Measurements from ENCODE around the gene BNIP1.

Gene BNIP1

DNA sequence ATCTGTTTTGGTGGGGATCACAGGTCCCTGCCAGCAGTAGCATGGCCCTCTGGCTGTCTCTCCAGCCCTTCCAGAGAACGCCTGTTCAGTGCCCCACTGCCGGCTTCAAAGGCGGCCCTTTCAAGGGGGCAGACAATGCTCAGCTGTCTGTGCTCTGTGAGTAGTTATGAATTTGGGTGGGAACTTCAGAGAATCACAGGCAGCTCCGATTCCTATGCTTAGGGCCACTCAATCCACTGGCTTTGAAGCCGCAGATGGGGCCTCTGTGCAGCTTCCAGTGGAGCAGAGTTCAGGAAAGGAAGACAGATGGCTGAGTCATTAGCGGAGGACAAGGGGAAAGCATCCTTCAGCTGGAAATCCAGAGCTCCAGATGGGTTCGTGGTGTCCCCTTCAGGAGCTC lies 48.2 kb downstream of the BNIP1 start:
- Histone ChIP-seq H3K4me3 (ENCODE audit: insufficient read depth in 1 of 2, low read depth in 1 of 2, low read length in 2 of 2) (no peak overlapping the region), H4K91ac (ENCODE audit: low read length) (no peak overlapping the region), H2BK15ac (ENCODE audit: low read depth, poor library complexity, severe bottlenecking) (no peak overlapping the region), H2AFZ (ENCODE audit: low read depth, low read length) (no peak overlapping the region), H4K8ac (ENCODE audit: low read length) (no peak overlapping the region), H3K14ac (ENCODE audit: low read length in 2 of 2) (no peak overlapping the region), H2BK5ac (ENCODE audit: low read depth, low read length, poor library complexity, severe bottlenecking) (no peak overlapping the region), H3K4ac (ENCODE audit: low read depth in 1 of 2, low read length in 2 of 2) (no peak overlapping the region), H3K36me3 (ENCODE audit: control insufficient read depth in 1 of 2, insufficient read depth in 2 of 2, low read depth in 1 of 2, low read length in 2 of 2) (no peaks in the 10 kb centered on the region), H3K79me1 (replicated peaks; ENCODE audit: low read length, poor library complexity, severe bottlenecking) (no peaks in the 10 kb centered on the region), H3K9ac (ENCODE audit: low read length) (no peak overlapping the region), H3K9me3 (ENCODE audit: control insufficient read depth, low read length) (peaks cover 6% of the 10 kb centered on the region), H3K4me2 (ENCODE audit: low read length, poor library complexity, severe bottlenecking) (no peak overlapping the region), H2BK12ac (ENCODE audit: low read length in 2 of 2) (no peak overlapping the region), H2AK5ac (ENCODE audit: low read length, severe bottlenecking) (no peak overlapping the region), H3K4me1 (ENCODE audit: control insufficient read depth, insufficient read depth, low read depth, low read length) (no peaks in the 10 kb centered on the region), H2BK120ac (ENCODE audit: low read depth, low read length) (no peak overlapping the region), H3K27me3 (ENCODE audit: control insufficient read depth in 1 of 2, insufficient read depth in 1 of 2, low read length in 2 of 2) (peaks cover 25 to 71% of the 10 kb centered on the region in 2 experiments), H3K18ac (ENCODE audit: low read depth in 1 of 2, low read length in 2 of 2) (no peak overlapping the region), H3K23ac (ENCODE audit: low read length in 2 of 2) (no peak overlapping the region), H3K27ac (ENCODE audit: low read length, poor library complexity, severe bottlenecking) (no peak overlapping the region)
- no peak for DNase-seq
- WGBS = 82% methylated on average over 7 of the region's 7 CpGs

DNA sequence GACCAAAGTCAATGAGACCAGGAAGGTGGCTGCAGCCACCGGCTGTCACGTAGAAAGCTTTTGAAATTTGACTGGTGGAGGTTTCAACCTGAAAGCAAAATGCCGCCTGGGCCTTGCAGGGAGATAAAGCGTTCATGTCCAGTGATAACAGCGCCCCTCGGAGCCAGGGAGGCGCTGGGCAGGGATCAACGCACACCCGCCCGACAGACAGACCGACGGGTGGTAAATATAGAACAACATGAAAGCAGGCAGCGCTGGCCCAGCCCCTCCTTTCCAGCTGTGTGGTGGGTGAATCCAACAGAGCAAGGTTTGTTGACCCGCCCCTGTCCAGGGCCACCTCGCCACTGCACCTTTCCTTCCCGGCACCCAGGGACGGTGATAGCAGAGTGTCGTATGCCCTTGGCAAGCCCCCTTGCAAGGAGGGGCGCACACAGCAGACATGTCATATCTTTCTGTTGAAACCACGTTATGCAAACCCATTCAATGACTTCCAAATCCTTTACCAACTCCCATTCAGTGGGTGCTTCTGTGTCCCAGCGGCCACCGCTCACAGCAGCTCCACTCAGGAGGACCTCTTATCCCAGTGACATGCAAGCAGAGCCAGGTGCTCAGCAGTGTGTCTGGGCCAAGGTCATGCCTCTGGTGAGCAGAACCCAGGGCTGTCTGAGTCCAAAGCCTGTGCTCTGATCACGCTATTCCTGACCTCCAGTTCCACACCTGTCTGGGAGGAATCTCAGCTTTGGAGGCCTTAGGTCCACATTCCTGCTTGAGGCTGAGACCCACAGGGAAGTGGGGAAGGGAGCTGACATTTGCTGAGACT lies 52.0 kb downstream of the BNIP1 start:
- H3K9ac ChIP-seq (ENCODE audit: low read length) = no peak overlapping the region
- no peak overlapping the region for H2BK120ac ChIP-seq (ENCODE audit: low read depth, low read length)
- no peak overlapping the region for H3K18ac ChIP-seq (ENCODE audit: low read depth in 1 of 2, low read length in 2 of 2)
- no peak overlapping the region for H3K4ac ChIP-seq (ENCODE audit: low read depth in 1 of 2, low read length in 2 of 2)
- peaks cover 21 to 65% of the 10 kb centered on the region in 2 experiments for H3K27me3 ChIP-seq (ENCODE audit: control insufficient read depth in 1 of 2, insufficient read depth in 1 of 2, low read length in 2 of 2)
- H2AFZ ChIP-seq (ENCODE audit: low read depth, low read length) = no peak overlapping the region
- H3K14ac ChIP-seq (ENCODE audit: low read length in 2 of 2) = peak overlapping the region in 1 of 2 experiments; percentile 9
- no peak overlapping the region for H4K8ac ChIP-seq (ENCODE audit: low read length)
- no peaks in the 10 kb centered on the region for H3K4me1 ChIP-seq (ENCODE audit: control insufficient read depth, insufficient read depth, low read depth, low read length)
- DNase-seq = no peak
- no peak overlapping the region for H4K91ac ChIP-seq (ENCODE audit: low read length)
- no peak overlapping the region for H3K4me3 ChIP-seq (ENCODE audit: insufficient read depth in 1 of 2, low read depth in 1 of 2, low read length in 2 of 2)
- H3K9me3 ChIP-seq (ENCODE audit: control insufficient read depth, low read length) = peaks cover 16% of the 10 kb centered on the region
- H3K36me3 ChIP-seq (ENCODE audit: control insufficient read depth in 1 of 2, insufficient read depth in 2 of 2, low read depth in 1 of 2, low read length in 2 of 2) = no peaks in the 10 kb centered on the region
- H3K27ac ChIP-seq (ENCODE audit: low read length, poor library complexity, severe bottlenecking) = no peak overlapping the region
- no peak overlapping the region for H2BK12ac ChIP-seq (ENCODE audit: low read length in 2 of 2)
- H3K4me2 ChIP-seq (ENCODE audit: low read length, poor library complexity, severe bottlenecking) = no peak overlapping the region
- H3K23ac ChIP-seq (ENCODE audit: low read length in 2 of 2) = peak overlapping the region in 1 of 2 experiments; percentile 51
- H3K79me1 ChIP-seq (replicated peaks; ENCODE audit: low read length, poor library complexity, severe bottlenecking) = no peaks in the 10 kb centered on the region
- no peak overlapping the region for H2AK5ac ChIP-seq (ENCODE audit: low read length, severe bottlenecking)
- H2BK15ac ChIP-seq (ENCODE audit: low read depth, poor library complexity, severe bottlenecking) = no peak overlapping the region
- H2BK5ac ChIP-seq (ENCODE audit: low read depth, low read length, poor library complexity, severe bottlenecking) = no peak overlapping the region
- 91% methylated on average over 23 of the region's 23 CpGs for WGBS

DNA sequence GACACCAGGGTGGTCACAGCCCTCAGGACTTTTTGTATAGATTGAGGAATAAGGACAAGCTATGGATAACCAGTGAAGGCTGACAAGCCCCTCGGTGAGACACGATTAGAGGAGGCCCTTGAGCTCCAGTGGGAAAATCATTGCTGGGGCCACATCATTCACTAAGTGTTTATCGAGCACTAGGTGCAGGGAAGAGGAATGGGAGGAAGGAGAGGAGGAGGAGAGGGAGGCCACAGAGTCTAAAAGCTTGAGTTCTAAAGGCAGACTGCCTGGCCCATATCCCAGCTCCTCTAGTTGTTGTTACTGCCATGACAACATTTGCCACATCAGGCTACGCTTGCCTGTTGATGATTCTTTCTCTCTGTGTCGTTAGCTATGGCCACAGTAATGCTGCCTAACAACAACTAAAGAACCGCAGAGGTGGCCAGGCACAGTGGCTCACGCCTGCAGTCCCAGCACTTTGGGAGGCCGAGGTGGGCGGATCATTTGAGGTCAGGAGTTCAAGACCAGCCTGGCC lies 53.1 kb downstream of the BNIP1 start:
- Histone ChIP-seq H2BK5ac (ENCODE audit: low read depth, low read length, poor library complexity, severe bottlenecking) (no peak overlapping the region), H4K91ac (ENCODE audit: low read length) (no peak overlapping the region), H2BK120ac (ENCODE audit: low read depth, low read length) (no peak overlapping the region), H3K36me3 (ENCODE audit: control insufficient read depth in 1 of 2, insufficient read depth in 2 of 2, low read depth in 1 of 2, low read length in 2 of 2) (no peaks in the 10 kb centered on the region), H2AK5ac (ENCODE audit: low read length, severe bottlenecking) (no peak overlapping the region), H3K4me3 (ENCODE audit: insufficient read depth in 1 of 2, low read depth in 1 of 2, low read length in 2 of 2) (no peak overlapping the region), H2BK15ac (ENCODE audit: low read depth, poor library complexity, severe bottlenecking) (no peak overlapping the region), H3K14ac (ENCODE audit: low read length in 2 of 2) (no peak overlapping the region), H3K9me3 (ENCODE audit: control insufficient read depth, low read length) (peaks cover 16% of the 10 kb centered on the region), H3K79me1 (replicated peaks; ENCODE audit: low read length, poor library complexity, severe bottlenecking) (no peaks in the 10 kb centered on the region), H3K27me3 (ENCODE audit: control insufficient read depth in 1 of 2, insufficient read depth in 1 of 2, low read length in 2 of 2) (peaks cover 18 to 59% of the 10 kb centered on the region in 2 experiments), H2AFZ (ENCODE audit: low read depth, low read length) (no peak overlapping the region), H3K4ac (ENCODE audit: low read depth in 1 of 2, low read length in 2 of 2) (no peak overlapping the region), H3K9ac (ENCODE audit: low read length) (no peak overlapping the region), H3K4me1 (ENCODE audit: control insufficient read depth, insufficient read depth, low read depth, low read length) (peaks cover 5% of the 10 kb centered on the region), H3K23ac (ENCODE audit: low read length in 2 of 2) (no peak overlapping the region), H2BK12ac (ENCODE audit: low read length in 2 of 2) (no peak overlapping the region), H3K27ac (ENCODE audit: low read length, poor library complexity, severe bottlenecking) (no peak overlapping the region), H3K18ac (ENCODE audit: low read depth in 1 of 2, low read length in 2 of 2) (no peak overlapping the region), H3K4me2 (ENCODE audit: low read length, poor library complexity, severe bottlenecking) (no peak overlapping the region), H4K8ac (ENCODE audit: low read length) (no peak overlapping the region)
- 91% methylated on average over 7 of the region's 9 CpGs for WGBS
- DNase-seq = no peak

GRCh38 chr5:173198049-173198448 lies 53.7 kb downstream of the BNIP1 start:
- Histone ChIP-seq H3K14ac (ENCODE audit: low read length in 2 of 2) (peak overlapping the region in 1 of 2 experiments; percentile 76), H3K4me3 (ENCODE audit: insufficient read depth in 1 of 2, low read depth in 1 of 2, low read length in 2 of 2) (no peak overlapping the region), H3K9me3 (ENCODE audit: control insufficient read depth, low read length) (peaks cover 16% of the 10 kb centered on the region), H2AK5ac (ENCODE audit: low read length, severe bottlenecking) (no peak overlapping the region), H3K79me1 (replicated peaks; ENCODE audit: low read length, poor library complexity, severe bottlenecking) (no peaks in the 10 kb centered on the region), H2BK15ac (ENCODE audit: low read depth, poor library complexity, severe bottlenecking) (no peak overlapping the region), H3K27ac (ENCODE audit: low read length, poor library complexity, severe bottlenecking) (no peak overlapping the region), H3K23ac (ENCODE audit: low read length in 2 of 2) (no peak overlapping the region), H2AFZ (ENCODE audit: low read depth, low read length) (no peak overlapping the region), H3K4me1 (ENCODE audit: control insufficient read depth, insufficient read depth, low read depth, low read length) (peaks cover 7% of the 10 kb centered on the region), H3K36me3 (ENCODE audit: control insufficient read depth in 1 of 2, insufficient read depth in 2 of 2, low read depth in 1 of 2, low read length in 2 of 2) (no peaks in the 10 kb centered on the region), H3K9ac (ENCODE audit: low read length) (no peak overlapping the region), H3K27me3 (ENCODE audit: control insufficient read depth in 1 of 2, insufficient read depth in 1 of 2, low read length in 2 of 2) (peaks cover 22 to 60% of the 10 kb centered on the region in 2 experiments), H4K8ac (ENCODE audit: low read length) (no peak overlapping the region), H2BK5ac (ENCODE audit: low read depth, low read length, poor library complexity, severe bottlenecking) (no peak overlapping the region), H2BK120ac (ENCODE audit: low read depth, low read length) (no peak overlapping the region), H3K18ac (ENCODE audit: low read depth in 1 of 2, low read length in 2 of 2) (no peak overlapping the region), H3K4me2 (ENCODE audit: low read length, poor library complexity, severe bottlenecking) (no peak overlapping the region), H4K91ac (ENCODE audit: low read length) (no peak overlapping the region), H2BK12ac (ENCODE audit: low read length in 2 of 2) (no peak overlapping the region), H3K4ac (ENCODE audit: low read depth in 1 of 2, low read length in 2 of 2) (no peak overlapping the region)
- DNase-seq = no peak
- WGBS = 100% methylated on average over 3 of the region's 7 CpGs
